ENCODE measurements around the gene VAT1L. TPM values are rescaled to one million over a fixed set of nuclear protein-coding genes. Genes with fewer than 3 reads are reported as not detected.

VAT1L gene
- total RNA-seq, 4 donors from 2014 or later: 0.89 to 4.7 (median 2.3) TPM

DNA sequence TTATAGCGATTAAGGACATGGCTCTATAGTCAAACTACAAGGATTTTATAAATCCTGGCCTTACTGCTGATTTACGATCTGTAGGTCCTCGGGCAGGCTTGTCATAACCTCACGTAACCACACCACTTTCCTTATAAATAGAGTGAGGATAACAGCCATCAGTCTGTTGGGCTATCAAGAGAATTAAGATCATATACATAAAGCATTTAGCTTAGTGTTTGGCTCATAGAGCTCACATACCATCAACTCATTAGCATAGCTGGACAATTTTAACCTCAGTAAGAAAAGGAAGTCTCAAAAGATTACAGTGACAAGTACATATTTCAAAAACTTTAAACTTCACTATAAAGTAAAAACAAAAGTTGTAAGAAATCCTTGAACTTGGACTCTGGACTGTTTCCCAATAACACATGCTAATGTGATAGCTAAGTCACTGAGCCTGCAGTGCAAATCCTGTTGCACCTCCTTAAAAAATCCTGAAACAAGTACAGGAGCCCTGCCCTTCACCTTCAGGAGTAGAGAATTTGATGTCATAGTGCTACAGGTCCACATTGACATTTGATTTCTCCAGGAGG lies 213.2 kb downstream of the VAT1L start:
- H3K27ac ChIP-seq: no peak overlapping the region
- ATAC-seq: no peak
- peaks cover 0 to 6% (median 0%) of the 10 kb centered on the region in 3 donors for H3K4me1 ChIP-seq
- H3K36me3 ChIP-seq: no peaks in the 10 kb centered on the region
- no peak overlapping the region for H3K4me3 ChIP-seq
- peaks cover 6% of the 10 kb centered on the region for H3K27me3 ChIP-seq
- H3K9me3 ChIP-seq: peaks cover 0 to under 1% (median 0%) of the 10 kb centered on the region in 3 donors
- 56 to 62% methylated on average over 4 of the region's 4 CpGs for WGBS, 2 donors (ENCODE audit: low coverage in 1 of 2)
- TF ChIP-seq POLR2A (IDR thresholded peaks at IDR 0.05): no peak

GRCh38 chr16:78002915-78003538 lies 214.7 kb downstream of the VAT1L start:
- ATAC-seq: peak; percentile 88
- H3K27ac ChIP-seq: no peak overlapping the region
- no peaks in the 10 kb centered on the region for H3K36me3 ChIP-seq
- TF ChIP-seq POLR2A (IDR thresholded peaks at IDR 0.05) (no peak), CTCF (IDR thresholded peaks at IDR 0.05) (peak; percentile 70 to 85 (median 84)), EP300 (IDR thresholded peaks at IDR 0.05) (no peak), POLR2AphosphoS5 (IDR thresholded peaks at IDR 0.05) (peak; percentile 19)
- WGBS, 2 donors (ENCODE audit: low coverage in 1 of 2): 3 to 19% methylated on average over 5 of the region's 11 CpGs
- peaks cover 0 to 6% (median 0%) of the 10 kb centered on the region in 3 donors for H3K4me1 ChIP-seq
- no peak overlapping the region for H3K4me3 ChIP-seq
- no peaks in the 10 kb centered on the region for H3K9me3 ChIP-seq
- H3K27me3 ChIP-seq: peaks cover 6% of the 10 kb centered on the region

- TF ChIP-seq CTCF (IDR thresholded peaks at IDR 0.05) (no peak), EP300 (IDR thresholded peaks at IDR 0.05) (no peak), POLR2AphosphoS5 (IDR thresholded peaks at IDR 0.05) (no peak), POLR2A (IDR thresholded peaks at IDR 0.05) (no peak)
- Histone ChIP-seq H3K36me3 (no peaks in the 10 kb centered on the region), H3K27me3 (peaks cover 6% of the 10 kb centered on the region), H3K27ac (no peak overlapping the region), H3K4me1 (peaks cover 0 to 6% (median 0%) of the 10 kb centered on the region in 3 donors), H3K9me3 (no peaks in the 10 kb centered on the region), H3K4me3 (no peak overlapping the region)
- ATAC-seq: no peak
- WGBS, 2 donors (ENCODE audit: low coverage in 1 of 2): 61 to 82% methylated on average over 3 to 4 of the region's 4 CpGs
Measured at GRCh38 chr16:78004517-78004916, 216.2 kb downstream of the VAT1L start.

DNA sequence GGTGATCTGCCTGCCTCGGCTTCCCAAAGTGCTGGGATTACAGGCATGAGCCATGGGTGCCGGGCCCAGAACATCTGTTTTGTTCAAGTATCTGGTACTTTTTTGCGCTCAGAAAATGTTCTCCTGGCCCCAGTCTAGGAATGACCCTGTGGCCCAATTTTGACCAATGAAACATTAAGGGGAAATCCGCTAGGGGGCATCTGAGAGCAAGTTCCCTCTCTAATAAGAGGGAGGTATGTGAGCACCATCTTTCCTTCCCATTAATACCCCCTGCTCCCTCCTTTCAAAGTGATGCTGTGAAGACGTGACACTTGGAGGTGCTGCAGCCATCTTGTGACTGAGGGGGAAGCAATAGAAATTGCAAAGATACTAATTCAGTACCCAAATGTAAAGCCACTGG lies 217.5 kb downstream of the VAT1L start:
- Histone ChIP-seq H3K27me3 (peaks cover 10% of the 10 kb centered on the region), H3K27ac (no peak overlapping the region), H3K9me3 (no peaks in the 10 kb centered on the region), H3K36me3 (no peaks in the 10 kb centered on the region), H3K4me1 (peaks cover 0 to 6% (median 0%) of the 10 kb centered on the region in 3 donors), H3K4me3 (no peak overlapping the region)
- TF ChIP-seq EP300 (IDR thresholded peaks at IDR 0.05) (no peak), CTCF (IDR thresholded peaks at IDR 0.05) (no peak), POLR2A (IDR thresholded peaks at IDR 0.05) (no peak), POLR2AphosphoS5 (IDR thresholded peaks at IDR 0.05) (no peak)
- WGBS, 2 donors (ENCODE audit: low coverage in 1 of 2): 14 to 78% methylated on average over 1 to 4 of the region's 5 CpGs
- ATAC-seq: no peak

GRCh38 chr16:78007121-78007520 lies 218.8 kb downstream of the VAT1L start:
- Histone ChIP-seq H3K9me3 (no peaks in the 10 kb centered on the region), H3K27me3 (peaks cover 18% of the 10 kb centered on the region), H3K27ac (no peak overlapping the region), H3K4me3 (no peak overlapping the region), H3K36me3 (no peaks in the 10 kb centered on the region), H3K4me1 (peaks cover 0 to 6% (median 0%) of the 10 kb centered on the region in 3 donors)
- peak; percentile 44 for ATAC-seq
- WGBS, 2 donors (ENCODE audit: low coverage in 1 of 2): 44 to 73% methylated on average over 3 of the region's 3 CpGs
- no peak for TF ChIP-seq POLR2A (IDR thresholded peaks at IDR 0.05)
- TF ChIP-seq EP300 (IDR thresholded peaks at IDR 0.05): no peak
